Brain microvascular endothelial cell (primary cell): ENCODE measurements around the gene RAB3C.
"Not testable (repeated sequence)": the region's sequence is repeated elsewhere in the genome, so short reads cannot be mapped to it uniquely, and the experiment has no call there.

Experiments
- DNase-seq: peaks from one replicate; pipeline ENCODE4 v3.0.0-alpha.2; 2020
- H3K27ac ChIP-seq: fragments of 250-450 bp; sonication (Bioruptor Pico); 2 replicates; pipeline ENCODE4 v1.5.1; 2020; ENCODE audit warnings: mild to moderate bottlenecking, moderate library complexity
- H3K27me3 ChIP-seq: fragments of 250-450 bp; sonication (Bioruptor Pico); replicated peaks from 2 replicates; pipeline ENCODE4 v1.5.1; 2020; ENCODE audit warnings: mild to moderate bottlenecking
- H3K36me3 ChIP-seq: fragments of 250-450 bp; sonication (Bioruptor Pico); replicated peaks from 2 replicates; pipeline ENCODE4 v1.5.1; 2020; ENCODE audit warnings: mild to moderate bottlenecking
- H3K4me3 ChIP-seq: 2 replicates; pipeline ENCODE4 v1.5.1; 2011; ENCODE audit warnings: low read depth, mild to moderate bottlenecking, control low read depth, low read length, moderate library complexity
- CTCF ChIP-seq: IDR thresholded peaks from 2 replicates; pipeline ENCODE4 v1.5.1; 2011; ENCODE audit warnings: low read depth, mild to moderate bottlenecking, moderate library complexity, low read length, control low read depth, inconsistent platforms; ENCODE audit errors: missing control alignments
- in situ Hi-C: cut with HindIII; loops from 2 replicates; pipeline ENCODE4 v1.10.0; 2017; ENCODE audit warnings: low sequenced_read_pairs, low pct_ligation_motif_present

Gene RAB3C

GRCh38 chr5:58545912-58546311 lies 37.0 kb upstream of the RAB3C start:
- Histone ChIP-seq H3K27me3 (no peaks in the 10 kb centered on the region), H3K27ac (no peak overlapping the region), H3K36me3 (no peaks in the 10 kb centered on the region), H3K4me3 (no peak overlapping the region)
- no peak for DNase-seq
- in situ Hi-C loops = no loop called here
- no peak for TF ChIP-seq CTCF

- Histone ChIP-seq H3K36me3 (no peaks in the 10 kb centered on the region), H3K27ac (no peak overlapping the region), H3K27me3 (no peaks in the 10 kb centered on the region), H3K4me3 (no peak overlapping the region)
- TF ChIP-seq CTCF = no peak
- no peak for DNase-seq
- in situ Hi-C loops = no loop called here
Measured at GRCh38 chr5:58548068-58548467, 34.8 kb upstream of the RAB3C start.

DNA sequence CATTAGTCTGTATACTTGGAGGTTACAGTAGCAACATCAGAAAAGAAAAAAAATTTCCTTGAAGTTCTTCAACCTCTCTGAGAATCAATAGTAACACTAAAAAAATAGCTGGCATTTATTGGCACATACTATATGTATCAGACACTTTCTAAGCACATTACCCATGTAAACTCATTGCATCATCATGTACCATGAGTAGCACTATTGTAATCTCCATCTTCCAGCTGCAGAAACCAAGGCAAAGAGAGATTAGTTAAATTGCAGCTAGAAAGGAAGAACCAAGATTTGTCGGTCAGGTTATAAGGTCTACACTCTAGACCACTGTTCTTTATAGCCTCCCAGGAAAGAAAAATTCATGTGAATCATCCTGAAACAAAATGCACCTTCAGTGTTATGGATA lies 31.4 kb upstream of the RAB3C start:
- no peak overlapping the region for H3K27ac ChIP-seq
- no peak for TF ChIP-seq CTCF
- no peak overlapping the region for H3K4me3 ChIP-seq
- H3K36me3 ChIP-seq = no peaks in the 10 kb centered on the region
- in situ Hi-C loops = no loop called here
- no peak for DNase-seq
- no peaks in the 10 kb centered on the region for H3K27me3 ChIP-seq

GRCh38 chr5:58557665-58558338 lies 25.1 kb upstream of the RAB3C start:
- H3K27ac ChIP-seq, in situ Hi-C loops, H3K4me3 ChIP-seq, DNase-seq, H3K27me3 ChIP-seq, H3K36me3 ChIP-seq: not testable (repeated sequence)

DNA sequence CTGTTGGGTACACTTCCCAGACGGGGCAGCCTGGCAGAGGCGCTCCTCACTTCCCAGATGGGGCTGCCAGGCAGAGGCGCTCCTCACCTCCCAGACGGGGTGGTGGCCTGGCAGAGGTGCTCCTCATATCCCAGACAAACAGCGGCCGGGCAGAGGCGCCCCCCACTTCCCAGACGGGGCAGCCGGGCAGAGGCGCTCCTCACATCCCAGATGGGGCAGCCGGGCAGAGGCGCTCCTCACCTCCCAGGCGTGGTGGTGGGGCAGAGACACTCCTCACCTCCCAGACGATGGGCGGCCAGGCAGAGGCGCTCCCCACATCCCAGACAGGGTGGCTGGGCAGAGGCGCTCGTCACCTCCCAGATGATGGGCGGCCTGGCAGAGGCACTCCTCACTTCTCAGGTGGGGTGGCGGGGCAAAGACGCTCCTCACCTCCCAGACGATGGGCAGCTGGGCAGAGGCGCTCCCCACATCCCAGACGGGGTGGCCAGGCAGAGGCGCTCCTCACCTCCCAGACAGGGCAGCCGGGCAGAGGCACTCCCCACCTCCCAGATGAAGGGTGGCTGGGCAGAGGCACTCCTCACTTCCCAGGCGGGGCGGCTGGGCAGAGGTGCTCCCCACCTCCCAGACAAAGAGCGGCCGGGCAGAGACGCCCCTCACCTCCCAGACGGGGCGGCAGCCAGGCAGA lies 19.7 kb upstream of the RAB3C start:
- H3K27me3 ChIP-seq, H3K36me3 ChIP-seq, in situ Hi-C loops, DNase-seq, H3K27ac ChIP-seq, H3K4me3 ChIP-seq: not testable (repeated sequence)

DNA sequence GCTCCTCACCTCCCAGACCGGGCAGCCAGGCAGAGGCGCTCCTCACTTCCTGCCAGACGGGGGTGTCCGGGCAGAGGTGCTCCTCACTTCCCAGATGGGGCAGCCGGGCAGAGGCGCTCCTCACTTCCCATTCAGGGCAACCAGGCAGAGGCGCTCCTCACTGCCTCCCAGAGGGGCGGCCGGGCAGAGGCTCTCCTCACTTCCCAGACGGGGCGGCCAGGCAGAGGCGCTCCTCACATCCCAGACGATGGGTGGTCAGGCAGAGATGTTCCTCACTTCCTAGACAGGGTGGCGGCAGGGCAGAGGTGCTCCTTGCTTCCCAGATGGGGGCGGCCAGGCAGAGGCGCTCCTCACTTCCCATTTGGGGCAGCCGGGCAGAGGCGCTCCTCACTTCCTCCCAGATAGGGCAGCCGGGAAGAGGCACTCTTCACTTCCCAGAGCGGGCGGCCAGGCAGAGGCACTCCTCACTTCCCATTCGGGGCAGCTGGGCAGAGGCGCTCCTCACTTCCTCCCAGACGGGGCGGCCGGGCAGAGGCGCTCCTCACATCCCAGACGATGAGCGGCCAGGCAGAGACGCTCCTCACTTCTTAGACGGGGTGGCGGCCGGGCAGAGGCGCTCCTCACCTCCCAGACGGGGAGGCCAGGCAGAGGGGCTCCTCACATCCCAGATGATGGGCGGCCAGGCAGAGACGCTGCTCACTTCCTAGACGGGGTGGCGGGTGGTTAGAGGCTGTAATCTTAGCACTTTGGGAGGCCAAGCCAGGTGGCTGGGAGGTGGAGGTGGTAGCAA lies 18.6 kb upstream of the RAB3C start:
- H3K4me3 ChIP-seq, in situ Hi-C loops: not testable (repeated sequence)

GRCh38 chr5:58565033-58565432 lies 17.8 kb upstream of the RAB3C start:
- H3K27ac ChIP-seq = no peak overlapping the region
- no peak for TF ChIP-seq CTCF

More for the DNA sequence above, 18.6 kb upstream of the RAB3C start:
- not testable (repeated sequence) for H3K27me3 ChIP-seq, H3K27ac ChIP-seq, DNase-seq, H3K36me3 ChIP-seq

More at GRCh38 chr5:58565033-58565432, 17.8 kb upstream of the RAB3C start:
- Histone ChIP-seq H3K4me3 (no peak overlapping the region), H3K36me3 (no peaks in the 10 kb centered on the region), H3K27me3 (no peaks in the 10 kb centered on the region)
- DNase-seq = no peak
- in situ Hi-C loops = no loop called here
